GM21528 (cell line): ENCODE measurements around the gene ATP6V1B1.
"Not testable (repeated sequence)": the region's sequence is repeated elsewhere in the genome, so short reads cannot be mapped to it uniquely, and the experiment has no call there.

Experiments
- ATAC-seq: cut with Tn5 transposase; IDR thresholded peaks from one replicate; pipeline ENCODE4 v1.9.1; 2021; ENCODE audit warnings: mild to moderate bottlenecking, moderate library complexity; ENCODE audit not compliant: unreplicated experiment, low FRiP score

ATP6V1B1 gene

DNA sequence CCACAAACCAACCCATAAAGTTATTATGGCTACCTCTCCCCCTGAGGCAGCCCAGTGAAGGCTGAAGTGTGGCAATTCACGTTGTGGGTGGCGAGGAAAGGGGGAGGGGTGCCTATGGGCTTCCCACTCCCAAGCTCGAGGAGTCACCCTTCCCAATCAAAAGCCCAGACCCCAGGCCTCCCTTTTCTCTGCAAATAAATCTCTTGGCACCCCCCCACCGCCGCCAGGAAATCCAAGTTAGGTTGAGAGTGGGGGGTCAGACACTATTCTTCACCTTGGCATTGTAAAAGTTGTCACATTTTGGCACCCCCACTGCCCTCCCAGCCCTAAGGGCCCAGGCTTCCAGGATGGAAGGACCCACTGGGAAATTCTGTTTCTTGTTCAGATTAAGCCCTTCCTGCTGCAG lies 49.6 kb downstream of the ATP6V1B1 start:
- ATAC-seq: no peak

GRCh38 chr2:70985956-70986355 lies 50.3 kb downstream of the ATP6V1B1 start:
- no peak for ATAC-seq

GRCh38 chr2:70986499-70987189 lies 50.9 kb downstream of the ATP6V1B1 start:
- ATAC-seq: no peak

DNA sequence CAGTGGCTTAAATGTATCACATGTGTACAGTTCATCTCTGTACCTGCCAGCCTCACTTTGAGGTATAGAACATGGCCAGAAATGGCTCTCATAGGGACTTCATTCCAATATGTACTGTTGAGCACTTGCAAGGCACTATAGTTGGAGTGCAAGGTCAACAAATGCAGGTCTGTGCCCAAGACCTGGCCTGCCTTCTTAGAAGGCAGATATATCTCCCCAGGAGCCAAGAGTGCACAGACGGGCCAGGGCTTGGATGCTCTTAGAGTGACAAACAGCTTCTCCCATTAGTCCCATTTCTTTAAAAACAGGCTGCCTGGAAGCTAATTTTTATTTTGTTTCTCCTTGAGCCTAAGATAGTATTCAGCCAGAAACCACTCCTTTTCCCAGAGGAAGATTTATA lies 51.7 kb downstream of the ATP6V1B1 start:
- no peak for ATAC-seq

DNA sequence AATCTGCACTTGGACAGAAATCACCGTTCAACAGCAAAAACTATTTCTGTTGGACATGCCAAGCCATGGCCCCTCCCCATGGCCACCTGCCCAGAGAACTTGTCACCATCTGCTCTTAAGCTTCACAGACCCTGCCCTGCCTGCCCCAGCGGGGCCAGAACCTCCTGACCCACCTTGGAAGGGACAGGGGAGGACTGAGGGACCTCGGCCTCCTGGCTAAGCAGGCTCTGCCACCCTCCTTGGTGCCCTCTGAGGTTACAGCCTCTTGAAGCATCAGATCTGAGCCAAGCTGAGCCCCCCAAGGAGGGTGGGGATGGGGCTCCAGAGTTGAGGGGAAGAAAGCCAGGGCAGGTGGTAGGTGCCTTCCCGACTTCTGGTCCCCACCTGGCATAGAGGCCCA lies 52.5 kb downstream of the ATP6V1B1 start:
- ATAC-seq: no peak

DNA sequence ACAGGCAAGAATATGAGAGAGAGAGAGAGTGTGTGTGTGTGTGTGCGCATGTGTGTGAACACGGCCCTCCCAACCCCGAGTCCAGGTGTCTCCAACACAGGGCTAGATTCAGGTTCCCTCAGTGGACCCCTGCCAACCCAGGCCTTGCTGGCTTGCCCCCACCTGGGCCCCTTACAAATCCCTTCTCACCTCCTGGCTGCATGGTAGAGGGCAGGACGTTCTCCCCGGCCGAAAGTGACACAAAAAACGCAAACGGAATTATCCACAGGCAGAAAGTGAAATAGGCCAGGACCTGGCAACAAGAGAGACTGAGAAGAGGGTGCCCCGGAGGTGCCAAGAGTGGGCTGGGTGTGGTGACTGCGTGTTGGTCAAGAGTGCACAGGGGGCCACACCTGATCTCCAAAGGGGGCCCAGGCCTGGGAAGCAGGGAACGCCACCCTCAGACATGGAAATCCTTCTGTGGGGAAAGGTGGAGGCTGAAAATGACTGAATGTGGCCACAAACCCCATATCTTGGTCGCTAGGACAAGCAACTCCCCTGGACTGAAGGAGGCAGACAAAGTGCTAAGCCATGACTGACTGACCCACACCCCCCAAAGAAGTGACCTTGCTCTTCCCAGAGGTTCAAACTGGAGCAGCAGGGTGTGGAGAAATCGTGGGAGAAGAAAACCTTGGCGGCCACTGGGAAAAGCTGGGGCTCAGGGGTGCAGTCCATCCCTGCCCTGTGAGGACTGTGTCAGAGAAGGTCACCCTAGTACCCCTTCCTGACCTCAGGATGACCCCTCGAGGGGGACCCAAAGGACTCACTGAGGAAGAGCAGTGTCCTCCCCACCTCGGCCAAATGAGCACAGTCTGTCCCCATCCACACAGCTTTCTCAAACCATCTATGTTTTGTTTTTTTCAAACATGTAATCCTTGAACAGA lies 53.3 kb downstream of the ATP6V1B1 start:
- no peak for ATAC-seq

GRCh38 chr2:70990216-70990615 lies 54.5 kb downstream of the ATP6V1B1 start:
- ATAC-seq: no peak

- ATAC-seq: no peak
These were observed 55.4 kb downstream of the ATP6V1B1 start for GRCh38 chr2:70991142-70991541.

GRCh38 chr2:70991742-70992141 lies 56.0 kb downstream of the ATP6V1B1 start:
- ATAC-seq: no peak

- ATAC-seq: no peak
These were observed 57.5 kb downstream of the ATP6V1B1 start for GRCh38 chr2:70992945-70993853.

- peak; percentile 36 for ATAC-seq
These were observed 58.5 kb downstream of the ATP6V1B1 start for GRCh38 chr2:70994009-70994698.

- ATAC-seq: peak; percentile 94
These were observed 59.2 kb downstream of the ATP6V1B1 start, which contains the start of gene TEX261 for GRCh38 chr2:70994699-70995425. Gene TEX261, minus strand, starts transcription at chr2:70994873. Its CDS starts 116 bp downstream, at chr2:70994757.

DNA sequence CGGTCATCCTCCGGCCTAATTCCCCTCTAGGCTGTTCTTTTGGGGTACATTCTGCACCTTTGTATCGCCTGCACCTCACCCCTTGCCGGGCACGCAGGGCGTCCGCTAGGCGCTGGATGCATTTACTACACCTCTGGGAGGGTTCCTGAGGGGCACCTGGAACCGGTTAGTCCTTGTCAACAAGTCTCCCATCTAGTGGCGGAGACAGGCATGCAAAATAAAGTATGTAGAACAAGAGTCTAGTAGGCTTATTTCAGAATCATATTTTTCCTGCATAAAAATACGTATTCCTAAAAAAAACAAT lies 59.7 kb downstream of the ATP6V1B1 start:
- peak; percentile 59 for ATAC-seq

DNA sequence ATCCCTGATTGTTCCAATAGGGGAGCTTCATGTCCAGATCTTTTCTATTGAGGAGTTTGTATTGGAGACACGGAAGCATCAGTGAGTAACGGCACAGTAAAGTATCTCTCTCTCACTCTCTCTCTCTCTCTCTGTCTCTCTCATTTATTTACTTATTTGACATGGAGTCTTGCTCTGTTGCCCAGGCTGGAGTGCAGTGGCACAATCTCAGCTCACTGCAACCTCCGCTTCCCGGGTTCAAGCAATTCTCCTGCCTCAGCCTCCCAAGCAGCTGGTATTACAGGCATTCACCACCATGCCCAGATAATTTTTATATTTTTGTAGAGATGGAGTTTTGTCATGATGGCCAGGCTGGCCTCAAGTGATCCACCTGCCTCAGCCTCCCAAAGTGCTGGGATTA lies 63.2 kb downstream of the ATP6V1B1 start:
- ATAC-seq: not testable (repeated sequence)

DNA sequence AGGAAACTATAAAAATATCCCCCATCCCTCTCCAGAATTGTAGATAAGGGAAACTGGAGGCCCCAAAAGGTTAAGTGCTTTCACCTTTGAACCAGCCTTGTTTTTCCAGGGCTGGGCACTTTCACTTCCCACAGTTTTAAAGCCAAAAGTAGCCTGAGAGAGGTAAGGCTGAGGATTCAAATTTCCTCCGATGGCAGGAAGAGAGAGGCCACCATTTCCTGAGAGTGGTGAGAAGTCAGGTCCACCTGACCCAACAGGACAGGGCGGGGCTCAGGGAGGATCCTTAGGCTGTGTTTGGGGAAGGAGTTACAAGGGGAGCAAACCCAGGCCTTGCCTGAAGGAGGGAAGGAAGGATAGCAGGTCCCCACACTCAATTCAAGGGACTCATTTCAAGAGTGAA lies 63.7 kb downstream of the ATP6V1B1 start:
- ATAC-seq: no peak

- ATAC-seq: not testable (repeated sequence)
These were observed 64.2 kb downstream of the ATP6V1B1 start for GRCh38 chr2:70999931-71000330.

DNA sequence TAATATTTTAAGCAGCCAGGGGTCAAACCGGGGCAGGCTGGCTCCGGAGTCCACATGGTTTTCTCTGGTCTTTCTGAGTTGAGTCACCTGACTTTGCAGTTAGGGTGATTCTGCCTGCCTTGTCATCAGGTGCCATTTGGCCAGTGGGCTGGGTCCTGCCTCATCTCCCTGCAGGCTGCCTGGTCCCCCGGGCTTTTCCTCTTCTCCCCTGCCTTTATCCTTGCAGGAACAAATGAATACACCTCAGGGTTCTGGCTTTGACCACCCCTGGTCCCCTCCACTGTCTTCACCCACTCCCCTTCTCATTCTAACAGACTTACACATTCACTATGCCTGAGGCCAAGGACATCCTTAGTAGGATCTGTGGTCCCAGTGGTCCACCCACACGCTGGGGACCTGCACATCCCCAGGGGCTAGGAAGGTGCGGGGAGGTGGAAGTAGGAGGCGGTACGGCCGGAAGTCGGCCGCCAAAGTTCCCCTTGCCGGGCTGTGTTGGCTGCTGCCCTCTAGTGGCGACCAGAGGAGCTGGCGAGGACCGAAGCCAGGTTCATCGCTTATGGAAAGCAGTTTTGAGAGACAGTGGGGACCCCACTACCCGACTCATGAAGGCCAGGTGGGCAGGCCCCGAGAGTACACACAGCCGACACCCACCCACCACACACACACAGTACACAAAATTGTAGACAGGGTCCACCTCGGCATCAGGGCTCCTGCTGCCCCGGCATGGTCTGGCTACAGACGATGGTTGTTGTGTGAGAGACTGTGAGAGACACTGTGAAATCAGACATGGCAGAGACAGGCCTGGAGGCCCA lies 65.3 kb downstream of the ATP6V1B1 start:
- ATAC-seq: peak; percentile 94

DNA sequence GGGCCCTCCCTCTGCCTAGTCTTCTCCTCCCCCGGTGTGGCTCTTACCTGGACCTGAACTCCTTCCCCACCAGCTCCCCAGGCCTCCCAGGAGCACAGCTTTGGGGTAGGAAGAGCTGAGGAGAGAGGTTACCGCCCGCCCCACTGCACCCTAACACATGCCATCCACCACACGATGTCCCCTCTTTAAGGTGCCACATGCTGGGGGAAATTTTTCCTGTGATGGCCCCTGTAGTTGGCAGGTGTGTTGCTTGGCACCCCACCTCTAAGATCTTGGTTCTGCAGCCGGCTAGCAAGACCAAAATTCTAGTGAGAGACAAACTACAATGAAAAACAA lies 65.9 kb downstream of the ATP6V1B1 start:
- ATAC-seq: no peak
